HepG2 (cell line): Measurements from ENCODE around the gene MUSK. TPM values are rescaled to one million over a fixed set of nuclear protein-coding genes. Genes with fewer than 3 reads are reported as not detected.

Source experiments
- ATAC-seq: fragments of 200-7000 bp; cut with Tn5 transposase; 3 replicates; pipeline ENCODE4 v1.9.1; 2020; ENCODE audit warnings: mild to moderate bottlenecking, moderate library complexity
- BruUV-seq: library from RNA; stranded (reverse); fragments of 400-500 nt; replicated peaks from 2 replicates; lab custom pipeline; 2021; lab: Mats Ljungman, UMichigan
- CTCF ChIA-PET: fragments of 300-600 bp; formaldehyde crosslinking; extraction: SDS; loops from one replicate; lab custom pipeline; 2021; ENCODE audit warnings: low total read pairs, inconsistent platforms, low intra/inter-chr PET ratio; lab: Yijun Ruan, JAX
- POLR2A ChIA-PET: fragments of 350-600 bp; sonication (Branson Sonifier 250); formaldehyde crosslinking; loops from one replicate; lab custom pipeline; 2020; ENCODE audit warnings: antibody characterized with exemption, inconsistent platforms; lab: Yijun Ruan, JAX
- DNase-seq: peaks from one replicate; pipeline ENCODE4 v3.0.0-alpha.2; 2015; ENCODE audit warnings: low spot score
- FAIRE-seq: peaks from 3 replicates; lab custom pipeline; 2011; peaks lifted over from hg19 to GRCh38; lab: Jason Lieb, UNC
- H2AFZ ChIP-seq: one replicate; pipeline ENCODE4 v1.6.1; 2011; ENCODE audit warnings: low read length, inconsistent platforms
- H3K27ac ChIP-seq: fragments of 300-600 bp; 3 replicates; pipeline ENCODE4 v1.8.0; 2011; ENCODE audit warnings: mixed run types, mild to moderate bottlenecking, mixed read lengths, low read length, inconsistent platforms; ENCODE audit not compliant: insufficient read depth; ENCODE audit errors: extremely low read length
- H3K27me3 ChIP-seq, 2 experiments: fragments of 200-600 bp in 1 of 2; 2 replicates in 1 of 2; 3 replicates in 1 of 2; pipeline versions ENCODE4 v1.6.0 to v1.8.0; 2011; ENCODE audit warnings: low read length in 2 of 2, mild to moderate bottlenecking in 2 of 2, moderate library complexity in 2 of 2, inconsistent platforms in 1 of 2; ENCODE audit not compliant: insufficient read depth in 2 of 2, control insufficient read depth in 1 of 2
- H3K36me3 ChIP-seq, 2 experiments: fragments of 200-600 bp in 1 of 2; replicated peaks in 1 of 2; 2 replicates in 1 of 2; 3 replicates in 1 of 2; pipeline versions ENCODE4 v1.5.1 to v1.8.0; 2011; ENCODE audit warnings: low read length in 2 of 2, inconsistent platforms in 1 of 2; ENCODE audit not compliant: insufficient read depth in 2 of 2, control insufficient read depth in 1 of 2
- H3K4me1 ChIP-seq: 2 replicates; pipeline ENCODE4 v1.5.1; 2012; ENCODE audit warnings: low read length, inconsistent platforms; ENCODE audit not compliant: insufficient read depth
- H3K4me2 ChIP-seq: 2 replicates; pipeline ENCODE4 v1.6.0; 2011; ENCODE audit warnings: low read depth, low read length, inconsistent platforms
- H3K4me3 ChIP-seq, 3 experiments: fragments of 200-600 bp in 1 of 3; sonication (generic), shearing (Covaris generic) in 1 of 3; replicated peaks in 1 of 3; 2 replicates each; pipeline ENCODE4 v1.5.1; 2011 to 2016; ENCODE audit warnings: low read length in 3 of 3, inconsistent platforms in 2 of 3, low read depth in 2 of 3, mild to moderate bottlenecking in 2 of 3, control low read depth in 1 of 3, mixed read lengths in 1 of 3; ENCODE audit not compliant: insufficient read depth in 1 of 3
- H3K79me2 ChIP-seq: one replicate; pipeline ENCODE4 v1.6.1; 2011; ENCODE audit warnings: low read length, inconsistent platforms; ENCODE audit not compliant: insufficient read depth
- H3K9ac ChIP-seq: 2 replicates; pipeline ENCODE4 v1.6.0; 2011; ENCODE audit warnings: mild to moderate bottlenecking, low read depth, low read length, inconsistent platforms; ENCODE audit not compliant: insufficient read depth
- H3K9me3 ChIP-seq: 2 replicates; pipeline ENCODE4 v1.5.1; 2012; ENCODE audit warnings: mild to moderate bottlenecking, low read length
- H4K20me1 ChIP-seq: 2 replicates; pipeline ENCODE4 v1.6.0; 2011; ENCODE audit warnings: inconsistent platforms, mild to moderate bottlenecking, low read length, moderate library complexity; ENCODE audit not compliant: insufficient read depth
- KDM2A ChIP-seq: sonication (generic); formaldehyde crosslinking; IDR thresholded peaks from 2 replicates; pipeline ENCODE4 v1.4.0; 2020; ENCODE audit warnings: low read depth, missing genetic modification reagents, borderline replicate concordance
- KLF15 ChIP-seq: sonication (generic); formaldehyde crosslinking; IDR thresholded peaks from 2 replicates; pipeline ENCODE4 v1.8.1; 2023; ENCODE audit warnings: borderline replicate concordance, mild to moderate bottlenecking, inconsistent platforms, missing genetic modification reagents, mixed read lengths
- TOE1 ChIP-seq: sonication (generic); formaldehyde crosslinking; IDR thresholded peaks from 2 replicates; pipeline ENCODE4 v1.4.0; 2020; ENCODE audit warnings: mild to moderate bottlenecking, missing genetic modification reagents
- U2AF1 ChIP-seq: fragments of 200-400 bp; formaldehyde crosslinking; optimal IDR thresholded peaks from 2 replicates; pipeline ENCODE3; 2017; ENCODE audit warnings: mild to moderate bottlenecking, low read depth, low read length
- ZNF160 ChIP-seq: sonication (generic); formaldehyde crosslinking; IDR thresholded peaks from 2 replicates; pipeline ENCODE4 v1.8.0; 2022; ENCODE audit warnings: mild to moderate bottlenecking, inconsistent platforms, missing genetic modification reagents
- ZNF781 ChIP-seq: sonication (generic); formaldehyde crosslinking; IDR thresholded peaks from 2 replicates; pipeline ENCODE4 v1.5.1; 2020; ENCODE audit warnings: borderline replicate concordance, mild to moderate bottlenecking, missing genetic modification reagents; ENCODE audit errors: not compliant biosample characterization
- WGBS: methylation state at CpG from one replicate; pipeline ENCODE4 v1.1.6; 2017; ENCODE audit warnings: low lambda C conversion rate; 5-methylcytosine and 5-hydroxymethylcytosine counted together
- in situ Hi-C: cut with HindIII; loops from 2 replicates; pipeline ENCODE4 v1.10.0; 2017; ENCODE audit warnings: low pct_unique_long_range_greater_than_20kb; ENCODE audit not compliant: extremely low pct_ligation_motif_present
- intact Hi-C: fragments of 100-400 bp; cut with micrococcal nuclease; formaldehyde crosslinking; loops from one replicate; pipeline ENCODE4 v1.10.0; 2022; ENCODE audit not compliant: unreplicated experiment
- polyA plus RNA-seq, 8 experiments: library from polyadenylated mRNA; depleted of rRNA in 3 of 8; stranded (reverse) in 7 of 8; unstranded in 1 of 8; fragments of >200 nt; fragmentation: Illumina TruSeq in 4 of 8; extraction: Trizol in 4 of 8; gene quantifications; 2 replicates each; pipeline versions ENCODE4 v1.2.1 to v1.2.3, GENCODE V29; 2011 to 2016; ENCODE audit warnings: low read depth in 4 of 8, missing spikeins in 1 of 8, mixed read lengths in 1 of 8; ENCODE audit not compliant: insufficient read depth in 1 of 8
- total RNA-seq, 5 experiments: library from RNA; depleted of rRNA; stranded (reverse); fragments of >200 nt; fragmentation: Illumina TruSeq; extraction: Trizol; gene quantifications; 2 replicates each; pipeline ENCODE4 v1.2.3, GENCODE V29; 2016; ENCODE audit warnings: low read depth in 1 of 5
- TF ChIP-seq, protein P1 (sequence below): IDR thresholded peaks from 2 replicates; pipeline ENCODE4 v1.6.1; 2012; ENCODE audit warnings: low read length, improper control_type of control experiment
- TF ChIP-seq, protein P2 (sequence below): IDR thresholded peaks from 2 replicates; pipeline ENCODE4 v1.6.1; 2016; ENCODE audit warnings: low read depth, missing genetic modification reagents, missing compliant biosample characterization
- TF ChIP-seq, protein P3 (sequence below): sonication (generic); formaldehyde crosslinking; IDR thresholded peaks from 2 replicates; pipeline ENCODE4 v1.4.0; 2020; ENCODE audit warnings: mild to moderate bottlenecking, missing genetic modification reagents

The MUSK gene
- total and polyA plus RNA-seq, 2 of the 13 experiments (the other 11 are each of a cell fraction or from before 2014, with no cell fraction given) = not detected

DNA sequence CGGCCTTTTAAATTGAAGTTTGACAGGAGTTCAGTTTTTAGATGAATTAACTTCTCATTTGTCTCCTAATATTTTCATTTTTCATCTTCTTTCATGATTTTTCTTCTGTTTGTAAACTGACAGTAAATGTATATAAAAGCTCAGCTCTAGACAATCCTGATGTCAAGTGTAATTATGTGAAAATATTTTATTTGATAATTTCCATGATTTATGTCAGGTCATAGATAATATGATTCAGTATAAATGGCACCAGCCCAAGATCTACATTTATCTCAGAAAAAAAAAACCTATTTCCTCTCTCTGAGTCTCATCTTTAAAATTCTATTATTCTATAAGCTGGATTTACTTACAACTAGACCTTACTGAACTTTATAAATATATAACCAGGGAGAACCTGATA lies 115.7 kb downstream of the MUSK start (continued):
- TF ChIP-seq, protein P1, sequence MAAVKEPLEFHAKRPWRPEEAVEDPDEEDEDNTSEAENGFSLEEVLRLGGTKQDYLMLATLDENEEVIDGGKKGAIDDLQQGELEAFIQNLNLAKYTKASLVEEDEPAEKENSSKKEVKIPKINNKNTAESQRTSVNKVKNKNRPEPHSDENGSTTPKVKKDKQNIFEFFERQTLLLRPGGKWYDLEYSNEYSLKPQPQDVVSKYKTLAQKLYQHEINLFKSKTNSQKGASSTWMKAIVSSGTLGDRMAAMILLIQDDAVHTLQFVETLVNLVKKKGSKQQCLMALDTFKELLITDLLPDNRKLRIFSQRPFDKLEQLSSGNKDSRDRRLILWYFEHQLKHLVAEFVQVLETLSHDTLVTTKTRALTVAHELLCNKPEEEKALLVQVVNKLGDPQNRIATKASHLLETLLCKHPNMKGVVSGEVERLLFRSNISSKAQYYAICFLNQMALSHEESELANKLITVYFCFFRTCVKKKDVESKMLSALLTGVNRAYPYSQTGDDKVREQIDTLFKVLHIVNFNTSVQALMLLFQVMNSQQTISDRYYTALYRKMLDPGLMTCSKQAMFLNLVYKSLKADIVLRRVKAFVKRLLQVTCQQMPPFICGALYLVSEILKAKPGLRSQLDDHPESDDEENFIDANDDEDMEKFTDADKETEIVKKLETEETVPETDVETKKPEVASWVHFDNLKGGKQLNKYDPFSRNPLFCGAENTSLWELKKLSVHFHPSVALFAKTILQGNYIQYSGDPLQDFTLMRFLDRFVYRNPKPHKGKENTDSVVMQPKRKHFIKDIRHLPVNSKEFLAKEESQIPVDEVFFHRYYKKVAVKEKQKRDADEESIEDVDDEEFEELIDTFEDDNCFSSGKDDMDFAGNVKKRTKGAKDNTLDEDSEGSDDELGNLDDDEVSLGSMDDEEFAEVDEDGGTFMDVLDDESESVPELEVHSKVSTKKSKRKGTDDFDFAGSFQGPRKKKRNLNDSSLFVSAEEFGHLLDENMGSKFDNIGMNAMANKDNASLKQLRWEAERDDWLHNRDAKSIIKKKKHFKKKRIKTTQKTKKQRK = no peak
- no peak for TF ChIP-seq KLF15 (CRISPR knock-in tag)

DNA sequence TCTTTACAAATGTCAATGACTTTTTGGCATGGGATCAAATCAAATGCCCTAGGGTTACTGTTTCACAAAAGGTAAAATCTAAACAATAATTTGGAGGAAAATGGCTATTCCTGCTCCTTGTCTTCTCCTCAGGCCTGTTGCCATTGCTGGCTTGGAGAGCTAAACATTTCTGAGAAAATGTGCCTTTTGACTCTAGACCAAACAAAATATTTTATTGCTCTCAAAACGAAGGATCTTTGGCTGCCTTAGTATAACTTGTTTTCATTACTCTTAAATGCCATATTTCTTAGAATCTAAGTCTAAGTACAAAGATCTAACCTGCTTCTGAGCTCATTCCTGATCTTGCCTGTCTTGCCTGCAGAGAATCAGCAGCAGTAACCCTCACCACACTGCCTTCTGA lies 116.6 kb downstream of the MUSK start:
- Histone ChIP-seq H3K4me3 (no peak overlapping the region), H3K4me1 (no peaks in the 10 kb centered on the region), H3K27ac (no peak overlapping the region), H2AFZ (no peak overlapping the region), H3K4me2 (no peak overlapping the region), H3K36me3 (no peaks in the 10 kb centered on the region), H3K9ac (no peak overlapping the region), H3K27me3 (no peaks in the 10 kb centered on the region), H3K9me3 (no peaks in the 10 kb centered on the region), H4K20me1 (no peaks in the 10 kb centered on the region), H3K79me2 (no peaks in the 10 kb centered on the region)
- BruUV-seq = no TSS peak
- no peak for TF ChIP-seq ZNF160 (CRISPR knock-in tag)
- no peak for TF ChIP-seq KDM2A (CRISPR knock-in tag)
- TF ChIP-seq TOE1 = no peak
- TF ChIP-seq, protein P2, sequence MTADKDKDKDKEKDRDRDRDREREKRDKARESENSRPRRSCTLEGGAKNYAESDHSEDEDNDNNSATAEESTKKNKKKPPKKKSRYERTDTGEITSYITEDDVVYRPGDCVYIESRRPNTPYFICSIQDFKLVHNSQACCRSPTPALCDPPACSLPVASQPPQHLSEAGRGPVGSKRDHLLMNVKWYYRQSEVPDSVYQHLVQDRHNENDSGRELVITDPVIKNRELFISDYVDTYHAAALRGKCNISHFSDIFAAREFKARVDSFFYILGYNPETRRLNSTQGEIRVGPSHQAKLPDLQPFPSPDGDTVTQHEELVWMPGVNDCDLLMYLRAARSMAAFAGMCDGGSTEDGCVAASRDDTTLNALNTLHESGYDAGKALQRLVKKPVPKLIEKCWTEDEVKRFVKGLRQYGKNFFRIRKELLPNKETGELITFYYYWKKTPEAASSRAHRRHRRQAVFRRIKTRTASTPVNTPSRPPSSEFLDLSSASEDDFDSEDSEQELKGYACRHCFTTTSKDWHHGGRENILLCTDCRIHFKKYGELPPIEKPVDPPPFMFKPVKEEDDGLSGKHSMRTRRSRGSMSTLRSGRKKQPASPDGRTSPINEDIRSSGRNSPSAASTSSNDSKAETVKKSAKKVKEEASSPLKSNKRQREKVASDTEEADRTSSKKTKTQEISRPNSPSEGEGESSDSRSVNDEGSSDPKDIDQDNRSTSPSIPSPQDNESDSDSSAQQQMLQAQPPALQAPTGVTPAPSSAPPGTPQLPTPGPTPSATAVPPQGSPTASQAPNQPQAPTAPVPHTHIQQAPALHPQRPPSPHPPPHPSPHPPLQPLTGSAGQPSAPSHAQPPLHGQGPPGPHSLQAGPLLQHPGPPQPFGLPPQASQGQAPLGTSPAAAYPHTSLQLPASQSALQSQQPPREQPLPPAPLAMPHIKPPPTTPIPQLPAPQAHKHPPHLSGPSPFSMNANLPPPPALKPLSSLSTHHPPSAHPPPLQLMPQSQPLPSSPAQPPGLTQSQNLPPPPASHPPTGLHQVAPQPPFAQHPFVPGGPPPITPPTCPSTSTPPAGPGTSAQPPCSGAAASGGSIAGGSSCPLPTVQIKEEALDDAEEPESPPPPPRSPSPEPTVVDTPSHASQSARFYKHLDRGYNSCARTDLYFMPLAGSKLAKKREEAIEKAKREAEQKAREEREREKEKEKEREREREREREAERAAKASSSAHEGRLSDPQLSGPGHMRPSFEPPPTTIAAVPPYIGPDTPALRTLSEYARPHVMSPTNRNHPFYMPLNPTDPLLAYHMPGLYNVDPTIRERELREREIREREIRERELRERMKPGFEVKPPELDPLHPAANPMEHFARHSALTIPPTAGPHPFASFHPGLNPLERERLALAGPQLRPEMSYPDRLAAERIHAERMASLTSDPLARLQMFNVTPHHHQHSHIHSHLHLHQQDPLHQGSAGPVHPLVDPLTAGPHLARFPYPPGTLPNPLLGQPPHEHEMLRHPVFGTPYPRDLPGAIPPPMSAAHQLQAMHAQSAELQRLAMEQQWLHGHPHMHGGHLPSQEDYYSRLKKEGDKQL = no peak
- TF ChIP-seq, protein P3, sequence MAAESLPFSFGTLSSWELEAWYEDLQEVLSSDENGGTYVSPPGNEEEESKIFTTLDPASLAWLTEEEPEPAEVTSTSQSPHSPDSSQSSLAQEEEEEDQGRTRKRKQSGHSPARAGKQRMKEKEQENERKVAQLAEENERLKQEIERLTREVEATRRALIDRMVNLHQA = no peak
- TF ChIP-seq ZNF781 (CRISPR knock-in tag) = no peak
- no peak for TF ChIP-seq U2AF1
- ATAC-seq = no peak
- POLR2A ChIA-PET = no interaction called here
- no peak for FAIRE-seq
- no peak for DNase-seq
- in situ Hi-C loops (no loop called here), intact Hi-C loops (no loop called here)
- WGBS = 0% methylated on average over 1 of the region's 1 CpG
- CTCF ChIA-PET = no interaction called here
